ENCODE measurements around the gene PCYT2. TPM values are rescaled to one million over a fixed set of nuclear protein-coding genes. Genes with fewer than 3 reads are reported as not detected.
A peak's percentile ranks its signal among the peaks of the same experiment; 100 is the strongest.

Gene PCYT2
- total and polyA plus RNA-seq, 8 donors: 9.0 to 35.3 (median 17.7) TPM

DNA sequence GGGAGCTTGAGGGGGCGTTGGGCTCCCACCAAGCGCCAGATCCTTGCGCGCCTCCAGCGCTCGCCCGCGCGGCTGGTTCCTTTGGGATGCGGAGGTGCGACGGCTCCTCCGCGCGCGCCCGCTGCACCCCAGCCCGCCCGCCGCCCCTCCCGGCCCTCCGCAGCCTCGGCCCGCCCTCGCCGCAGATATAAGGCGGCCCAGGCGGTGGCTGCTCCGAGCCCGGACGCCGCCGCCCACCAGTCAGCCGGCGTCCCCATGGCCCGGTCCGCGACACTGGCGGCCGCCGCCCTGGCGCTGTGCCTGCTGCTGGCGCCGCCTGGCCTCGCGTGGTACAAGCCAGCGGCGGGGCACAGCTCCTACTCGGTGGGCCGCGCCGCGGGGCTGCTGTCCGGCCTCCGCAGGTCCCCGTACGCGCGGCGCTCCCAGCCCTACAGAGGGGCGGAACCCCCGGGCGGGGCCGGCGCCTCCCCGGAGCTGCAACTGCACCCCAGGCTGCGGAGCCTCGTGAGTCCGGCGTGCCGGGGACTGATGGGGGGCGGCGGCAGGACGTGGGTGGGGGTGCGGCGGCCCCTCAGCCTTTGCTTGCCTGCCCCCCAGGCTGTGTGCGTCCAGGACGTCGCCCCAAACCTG is 9.1 kb downstream of the PCYT2 start, which contains the start of gene NPB:
Gene NPB, plus strand, starts transcription at position 216 of the 630 bp plus-strand sequence. Its CDS starts 40 bp downstream, at position 256.
- H3K9me3 ChIP-seq: no peaks in the 10 kb centered on the region
- H3K27me3 ChIP-seq: no peaks in the 10 kb centered on the region
- 1 to 2% methylated on average over 50 to 79 of the region's 79 CpGs for WGBS, 2 donors
- FAIRE-seq (no peak), DNase-seq (peak in 2 of 6 donors; percentile 50 to 80), ATAC-seq (peak; percentile 38 to 72 (median 61))
- H3K4me3 ChIP-seq: peak within 1 kb of the TSS in 2 of 4 donors; percentile 19 to 37
- no peak within 1 kb of the TSS for H3K27ac ChIP-seq
- TF ChIP-seq, protein P1, sequence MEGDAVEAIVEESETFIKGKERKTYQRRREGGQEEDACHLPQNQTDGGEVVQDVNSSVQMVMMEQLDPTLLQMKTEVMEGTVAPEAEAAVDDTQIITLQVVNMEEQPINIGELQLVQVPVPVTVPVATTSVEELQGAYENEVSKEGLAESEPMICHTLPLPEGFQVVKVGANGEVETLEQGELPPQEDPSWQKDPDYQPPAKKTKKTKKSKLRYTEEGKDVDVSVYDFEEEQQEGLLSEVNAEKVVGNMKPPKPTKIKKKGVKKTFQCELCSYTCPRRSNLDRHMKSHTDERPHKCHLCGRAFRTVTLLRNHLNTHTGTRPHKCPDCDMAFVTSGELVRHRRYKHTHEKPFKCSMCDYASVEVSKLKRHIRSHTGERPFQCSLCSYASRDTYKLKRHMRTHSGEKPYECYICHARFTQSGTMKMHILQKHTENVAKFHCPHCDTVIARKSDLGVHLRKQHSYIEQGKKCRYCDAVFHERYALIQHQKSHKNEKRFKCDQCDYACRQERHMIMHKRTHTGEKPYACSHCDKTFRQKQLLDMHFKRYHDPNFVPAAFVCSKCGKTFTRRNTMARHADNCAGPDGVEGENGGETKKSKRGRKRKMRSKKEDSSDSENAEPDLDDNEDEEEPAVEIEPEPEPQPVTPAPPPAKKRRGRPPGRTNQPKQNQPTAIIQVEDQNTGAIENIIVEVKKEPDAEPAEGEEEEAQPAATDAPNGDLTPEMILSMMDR (IDR thresholded peaks at IDR 0.05): no peak
- intact Hi-C loops (cut with DNase I): no loop called here
- H3K4me1 ChIP-seq: peaks cover 0 to 6% (median 3%) of the 10 kb centered on the region in 3 donors
- H3K36me3 ChIP-seq: peaks cover 0 to 12% (median 6%) of the 10 kb centered on the region in 3 donors

DNA sequence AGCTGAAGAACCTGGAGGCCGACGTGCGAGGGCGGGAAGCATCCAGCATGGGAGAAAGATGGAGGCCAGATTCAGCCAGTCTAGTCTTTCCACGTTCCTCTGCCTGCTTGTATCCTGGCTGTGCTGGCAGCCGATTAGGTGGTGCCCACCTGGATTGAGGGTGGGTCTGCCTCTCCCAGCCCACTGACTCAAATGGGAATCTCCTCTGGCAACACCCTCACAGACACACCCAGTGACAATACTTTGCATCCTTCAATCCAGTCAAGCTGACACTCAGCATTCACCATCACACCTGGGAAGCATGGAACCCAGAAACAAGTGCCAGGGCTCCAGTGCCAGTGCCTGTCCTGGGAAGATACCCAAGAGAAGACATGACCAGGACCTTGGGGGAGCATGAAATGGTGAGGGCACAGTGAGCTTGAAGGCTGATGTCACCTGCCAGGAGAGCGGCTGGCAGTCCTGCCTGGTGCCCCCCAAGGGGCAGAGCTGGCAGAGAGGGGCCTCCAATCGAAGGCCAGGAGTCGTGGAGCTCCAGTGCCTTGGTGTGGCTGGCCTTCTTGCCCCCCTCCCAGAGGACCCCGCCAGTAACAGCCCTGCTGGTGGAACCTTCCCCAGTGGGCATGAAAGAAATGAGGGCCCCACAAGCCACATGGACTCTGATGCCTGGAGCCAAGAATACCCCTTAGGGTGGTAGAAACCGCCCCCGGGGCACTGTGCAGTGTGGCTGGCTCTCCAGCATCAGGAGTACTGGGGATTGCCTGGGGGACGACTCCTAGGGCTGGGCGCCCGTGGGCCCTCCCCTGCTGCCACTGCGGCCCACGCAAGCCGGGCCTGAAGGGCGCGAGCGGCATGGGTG is 9.8 kb downstream of the PCYT2 start:
- intact Hi-C loops (cut with DNase I): no loop called here
- Histone ChIP-seq H3K4me1 (peaks cover 0 to 6% (median 3%) of the 10 kb centered on the region in 3 donors), H3K27ac (no peak overlapping the region), H3K4me3 (peak overlapping the region in 1 of 4 donors; percentile 37), H3K27me3 (no peaks in the 10 kb centered on the region), H3K36me3 (peaks cover 0 to 12% (median 6%) of the 10 kb centered on the region in 3 donors), H3K9me3 (no peaks in the 10 kb centered on the region)
- no peak for FAIRE-seq
- TF ChIP-seq, protein P1 (IDR thresholded peaks at IDR 0.05): no peak
- peak in 2 of 6 donors; percentile 28 to 64 for DNase-seq
- peak in 3 of 4 donors; percentile 5 to 16 (median 6) for ATAC-seq
- WGBS, 2 donors: 54 to 57% methylated on average over 16 to 21 of the region's 21 CpGs

DNA sequence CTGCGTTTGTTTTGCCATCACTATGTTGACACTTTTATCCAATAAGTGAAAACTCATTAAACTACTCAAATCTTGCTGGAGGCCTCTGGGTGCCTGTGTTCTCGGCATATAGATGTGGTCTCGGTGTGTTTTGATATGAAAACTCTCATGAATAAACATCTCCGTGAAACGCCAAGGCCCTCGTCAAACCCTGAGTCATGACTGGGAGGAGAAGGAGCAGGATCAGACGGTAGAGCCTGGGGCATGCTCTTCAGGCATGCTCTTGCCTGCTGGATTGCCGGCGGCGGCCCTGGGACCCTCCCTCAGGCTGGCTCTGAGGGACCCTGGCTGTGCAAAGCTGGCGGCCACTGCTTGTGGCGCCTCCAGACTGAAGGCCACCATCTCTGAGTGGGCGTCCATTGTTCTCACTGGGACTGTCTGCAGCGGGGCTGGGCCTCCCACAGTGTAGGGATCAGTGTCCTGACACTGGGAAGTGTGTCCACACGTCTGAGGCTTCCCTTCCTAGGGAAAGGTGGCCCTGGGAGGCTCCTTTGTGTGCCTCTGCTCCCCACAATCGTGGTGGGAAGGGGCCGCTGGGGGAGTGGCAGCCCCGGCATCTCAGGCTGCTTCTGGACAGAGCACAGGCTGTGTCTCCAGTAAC is 10.9 kb downstream of the PCYT2 start:
- TF ChIP-seq, protein P1 (IDR thresholded peaks at IDR 0.05): no peak
- Histone ChIP-seq H3K4me3 (no peak overlapping the region), H3K27me3 (no peaks in the 10 kb centered on the region), H3K4me1 (peaks cover 0 to 6% (median 3%) of the 10 kb centered on the region in 3 donors), H3K36me3 (peaks cover 0 to 12% (median 6%) of the 10 kb centered on the region in 3 donors), H3K9me3 (no peaks in the 10 kb centered on the region), H3K27ac (no peak overlapping the region)
- intact Hi-C loops (cut with DNase I): no loop called here
- peak in 1 of 6 donors; percentile 55 for DNase-seq
- FAIRE-seq: no peak
- no peak for ATAC-seq
- WGBS, 2 donors: 78 to 80% methylated on average over 18 of the region's 18 CpGs

DNA sequence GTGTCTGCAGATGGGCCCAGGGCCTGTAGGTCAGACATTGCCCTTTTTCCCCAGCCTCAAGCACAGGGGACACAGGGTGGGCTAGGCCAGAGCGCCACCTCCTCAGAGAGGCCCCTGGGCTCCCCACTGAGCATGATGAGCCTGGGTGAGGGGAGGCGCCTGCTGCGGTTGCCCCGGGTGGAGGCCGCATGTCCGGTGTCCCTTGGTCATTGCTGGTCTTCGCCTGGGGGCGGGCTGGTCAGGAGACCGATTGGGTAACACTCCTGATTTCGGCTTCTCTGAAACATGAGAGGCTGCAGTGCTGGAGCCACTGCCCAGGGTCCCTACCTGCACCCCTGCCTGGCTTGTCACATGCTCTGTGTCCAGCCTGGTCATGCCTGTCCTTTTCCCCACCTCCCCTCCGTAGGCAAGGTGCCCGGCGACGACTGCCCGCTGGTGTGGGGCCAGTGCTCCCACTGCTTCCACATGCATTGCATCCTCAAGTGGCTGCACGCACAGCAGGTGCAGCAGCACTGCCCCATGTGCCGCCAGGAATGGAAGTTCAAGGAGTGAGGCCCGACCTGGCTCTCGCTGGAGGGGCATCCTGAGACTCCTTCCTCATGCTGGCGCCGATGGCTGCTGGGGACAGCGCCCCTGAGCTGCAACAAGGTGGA is 11.6 kb downstream of the PCYT2 start:
- intact Hi-C loops (cut with DNase I): no loop called here
- DNase-seq (peak in 2 of 6 donors; percentile 37 to 68), FAIRE-seq (no peak), ATAC-seq (no peak)
- Histone ChIP-seq H3K4me3 (no peak overlapping the region), H3K4me1 (peaks cover 0 to 6% (median 3%) of the 10 kb centered on the region in 3 donors), H3K36me3 (peaks cover 0 to 12% (median 6%) of the 10 kb centered on the region in 3 donors), H3K9me3 (no peaks in the 10 kb centered on the region), H3K27me3 (no peaks in the 10 kb centered on the region), H3K27ac (no peak overlapping the region)
- TF ChIP-seq, protein P1 (IDR thresholded peaks at IDR 0.05): no peak
- WGBS, 2 donors: 93 to 95% methylated on average over 22 of the region's 22 CpGs
